GM21423 (cell line): ENCODE data around the gene KLHL7.

Experiments
- ATAC-seq: cut with Tn5 transposase; IDR thresholded peaks from one replicate; pipeline ENCODE4 v1.9.1; 2021; ENCODE audit warnings: mild to moderate bottlenecking, moderate library complexity; ENCODE audit not compliant: unreplicated experiment

Gene KLHL7, protein sequence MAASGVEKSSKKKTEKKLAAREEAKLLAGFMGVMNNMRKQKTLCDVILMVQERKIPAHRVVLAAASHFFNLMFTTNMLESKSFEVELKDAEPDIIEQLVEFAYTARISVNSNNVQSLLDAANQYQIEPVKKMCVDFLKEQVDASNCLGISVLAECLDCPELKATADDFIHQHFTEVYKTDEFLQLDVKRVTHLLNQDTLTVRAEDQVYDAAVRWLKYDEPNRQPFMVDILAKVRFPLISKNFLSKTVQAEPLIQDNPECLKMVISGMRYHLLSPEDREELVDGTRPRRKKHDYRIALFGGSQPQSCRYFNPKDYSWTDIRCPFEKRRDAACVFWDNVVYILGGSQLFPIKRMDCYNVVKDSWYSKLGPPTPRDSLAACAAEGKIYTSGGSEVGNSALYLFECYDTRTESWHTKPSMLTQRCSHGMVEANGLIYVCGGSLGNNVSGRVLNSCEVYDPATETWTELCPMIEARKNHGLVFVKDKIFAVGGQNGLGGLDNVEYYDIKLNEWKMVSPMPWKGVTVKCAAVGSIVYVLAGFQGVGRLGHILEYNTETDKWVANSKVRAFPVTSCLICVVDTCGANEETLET

DNA sequence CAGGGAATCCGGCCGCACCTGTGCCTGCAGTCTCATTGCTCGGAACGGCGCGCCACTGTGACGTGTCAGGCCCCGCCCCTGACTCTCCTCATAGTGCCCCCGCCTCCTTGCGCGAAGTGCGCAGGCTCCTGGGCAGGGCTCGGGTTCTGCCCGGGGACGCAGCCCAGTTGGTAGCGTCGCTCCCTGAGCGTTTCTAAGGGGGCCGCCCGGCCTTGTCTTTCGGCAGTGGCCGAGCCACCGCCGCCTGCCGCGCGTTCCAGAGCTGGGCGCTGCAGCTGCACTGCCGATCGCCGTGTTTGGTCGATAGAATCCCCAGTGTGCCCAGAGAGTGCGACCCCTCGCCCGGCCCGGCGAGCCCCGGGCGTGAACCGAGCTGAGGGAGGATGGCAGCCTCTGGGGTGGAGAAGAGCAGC, at the start of gene KLHL7:
Gene KLHL7, plus strand, starts transcription at position 142 of the 413 bp plus-strand sequence. Its CDS starts 242 bp downstream, at position 384.
- peak; percentile 96 for ATAC-seq

DNA sequence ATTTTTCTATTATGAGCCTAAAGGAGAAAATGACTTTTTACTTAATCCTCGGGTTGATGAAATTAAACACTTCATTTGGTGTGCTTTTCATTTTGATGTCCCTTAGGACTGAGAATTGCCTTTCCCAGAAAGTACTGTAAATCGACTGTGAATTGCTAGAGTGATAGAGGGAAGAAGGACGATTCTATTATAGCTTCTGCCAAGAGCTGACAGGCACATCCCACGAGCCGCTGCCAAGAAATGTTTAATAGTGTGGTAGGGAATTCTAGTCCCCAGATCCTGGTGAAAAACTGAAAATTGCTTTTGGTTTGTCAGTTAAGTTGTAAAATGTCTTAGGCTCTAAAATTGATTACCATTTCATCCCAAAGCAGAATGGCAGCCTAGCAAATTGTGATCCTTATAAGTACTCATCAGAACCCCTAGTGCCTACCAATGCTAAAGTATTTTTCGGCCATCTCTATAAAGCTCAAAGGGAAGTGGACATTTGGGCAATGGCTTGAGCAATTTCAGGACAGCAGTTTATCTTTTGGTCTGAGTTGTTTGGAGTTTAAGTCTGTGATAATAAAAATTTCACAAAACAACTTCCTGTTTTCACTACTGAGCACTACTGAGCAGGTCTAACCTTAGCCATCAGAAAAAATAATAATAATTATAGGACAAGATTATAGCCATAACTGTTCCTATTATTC, 47.0 kb upstream of the KLHL7 start:
- ATAC-seq, result no peak

DNA sequence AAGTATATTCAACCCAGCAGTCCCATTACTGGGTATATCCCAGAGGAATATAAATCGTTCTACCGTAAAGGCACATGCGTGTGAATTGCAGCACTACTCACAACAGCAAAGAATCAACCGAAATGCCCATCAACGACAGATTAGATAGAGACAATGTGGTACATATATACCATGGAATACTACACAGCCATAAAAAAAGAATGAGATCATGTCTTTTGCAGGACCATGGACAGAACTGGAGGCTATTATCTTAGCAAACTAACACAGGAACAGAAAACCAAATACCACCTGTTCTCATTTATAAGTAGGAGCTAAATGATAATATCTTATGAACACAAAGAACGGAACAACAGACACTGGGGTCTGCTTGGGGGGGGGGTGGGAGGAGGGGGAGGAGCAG, 44.3 kb upstream of the KLHL7 start:
- no peak for ATAC-seq

DNA sequence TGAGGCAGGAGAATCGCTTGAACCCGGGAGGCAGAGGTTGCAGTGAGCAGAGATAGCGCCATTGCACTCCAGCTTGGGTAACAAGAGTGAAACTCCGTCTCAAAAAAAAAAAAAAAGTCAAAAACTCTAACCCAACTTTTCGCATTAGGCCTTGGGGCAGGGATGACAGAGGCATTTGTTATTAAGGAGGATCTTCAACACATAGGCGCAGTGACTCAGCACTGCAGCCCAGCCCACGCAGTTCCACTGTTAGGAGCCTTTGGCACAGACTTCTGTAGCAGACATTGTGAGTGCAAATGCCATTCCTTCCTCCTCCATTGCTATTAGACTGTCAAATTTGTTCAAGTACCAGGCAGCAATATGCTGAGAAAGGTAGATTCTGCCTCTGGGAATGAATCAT, 43.1 kb upstream of the KLHL7 start:
- no peak for ATAC-seq

- no peak for ATAC-seq
Measured at GRCh38 chr7:23065974-23066373, 39.6 kb upstream of the KLHL7 start.

DNA sequence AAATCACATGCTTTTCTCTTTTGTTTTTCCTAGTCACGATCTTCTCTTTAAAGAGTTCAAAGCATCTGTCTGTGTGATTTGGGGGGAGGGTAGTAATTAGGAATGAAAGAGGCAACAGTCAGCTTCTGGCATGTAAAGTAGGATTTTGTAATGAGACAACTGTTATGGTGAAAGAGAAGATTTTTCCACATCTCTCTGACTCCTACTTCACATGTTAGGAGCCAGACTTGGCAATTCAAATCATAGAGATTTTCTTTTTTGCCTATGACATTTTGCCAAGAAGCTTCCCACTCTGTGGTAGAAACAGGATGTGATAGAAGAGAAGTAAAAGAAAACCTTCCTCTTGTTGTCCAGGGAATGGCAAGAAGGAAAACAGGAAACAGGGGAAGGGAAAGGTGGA, 38.3 kb upstream of the KLHL7 start:
- ATAC-seq, result no peak

- no peak for ATAC-seq
Measured at GRCh38 chr7:23072048-23072447, 33.5 kb upstream of the KLHL7 start.

- ATAC-seq, result no peak
Measured at GRCh38 chr7:23072922-23073321, 32.7 kb upstream of the KLHL7 start.

DNA sequence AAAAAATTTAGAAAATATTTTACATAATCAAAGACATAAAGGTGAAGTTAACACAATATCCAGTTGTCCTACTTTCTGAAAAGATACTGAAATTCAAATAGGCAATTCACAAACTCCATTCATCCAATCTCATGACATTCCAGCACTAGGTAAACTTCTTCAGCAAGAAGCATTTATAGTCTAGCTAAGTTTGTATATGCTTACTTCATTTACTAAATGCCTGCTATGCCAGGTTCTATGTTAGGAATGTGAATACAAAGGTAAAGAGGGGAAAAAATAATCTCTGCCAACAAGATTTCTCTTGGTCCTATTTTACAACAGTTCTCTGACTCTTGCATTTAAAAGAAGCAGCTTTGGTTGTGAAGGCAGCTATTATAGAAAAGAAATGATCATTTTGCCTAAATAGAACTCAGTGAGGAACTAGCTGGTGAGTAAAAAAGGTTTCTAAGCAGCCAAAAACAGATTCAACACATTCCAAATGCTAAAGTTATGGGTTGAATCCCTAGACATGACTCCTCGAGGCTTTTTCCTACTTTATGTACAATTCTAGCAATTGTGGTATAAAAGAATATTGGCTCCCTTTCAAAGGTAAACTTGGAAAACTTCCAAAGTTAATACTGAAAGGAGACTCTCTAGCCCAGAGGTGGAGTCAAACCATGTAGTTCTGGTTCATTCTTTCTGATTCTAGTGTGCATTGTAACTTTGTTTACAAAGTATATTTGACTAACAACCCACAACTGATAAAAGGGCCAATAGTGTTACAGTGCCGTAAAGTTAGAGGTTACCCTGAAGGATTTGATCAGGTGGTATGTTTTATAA, 30.9 kb upstream of the KLHL7 start:
- ATAC-seq, result no peak

GRCh38 chr7:23075571-23075970, 30.0 kb upstream of the KLHL7 start:
- no peak for ATAC-seq

GRCh38 chr7:23076772-23077171, 28.8 kb upstream of the KLHL7 start:
- ATAC-seq, result no peak

- no peak for ATAC-seq
Measured at GRCh38 chr7:23093111-23093510, 12.5 kb upstream of the KLHL7 start.

- ATAC-seq, result no peak
Measured at GRCh38 chr7:23093546-23093945, 12.0 kb upstream of the KLHL7 start.

GRCh38 chr7:23096518-23097290, 8.9 kb upstream of the KLHL7 start:
- ATAC-seq, result no peak

- ATAC-seq, result no peak
Measured at GRCh38 chr7:23098029-23098428, 7.6 kb upstream of the KLHL7 start.

DNA sequence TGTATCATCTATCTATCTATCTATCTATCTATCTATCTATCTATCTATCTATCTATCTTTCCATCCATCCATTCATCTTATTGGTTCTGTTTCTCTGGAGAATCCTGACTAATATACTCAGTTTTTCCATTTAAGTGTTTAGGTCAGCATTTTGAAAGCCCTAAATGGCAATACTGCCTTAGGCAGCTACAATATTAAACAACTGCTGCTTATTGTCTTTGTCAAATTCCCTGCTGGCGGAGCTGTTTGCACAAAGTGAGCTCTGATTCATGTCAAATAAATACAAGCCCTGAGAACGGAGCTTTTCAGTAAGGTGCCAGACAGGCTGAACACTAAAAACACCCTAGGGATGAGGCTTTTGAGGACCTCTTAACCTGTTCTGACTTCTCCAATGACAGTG, 7.1 kb upstream of the KLHL7 start:
- ATAC-seq, result no peak

GRCh38 chr7:23100697-23101096, 4.9 kb upstream of the KLHL7 start:
- ATAC-seq, result no peak

DNA sequence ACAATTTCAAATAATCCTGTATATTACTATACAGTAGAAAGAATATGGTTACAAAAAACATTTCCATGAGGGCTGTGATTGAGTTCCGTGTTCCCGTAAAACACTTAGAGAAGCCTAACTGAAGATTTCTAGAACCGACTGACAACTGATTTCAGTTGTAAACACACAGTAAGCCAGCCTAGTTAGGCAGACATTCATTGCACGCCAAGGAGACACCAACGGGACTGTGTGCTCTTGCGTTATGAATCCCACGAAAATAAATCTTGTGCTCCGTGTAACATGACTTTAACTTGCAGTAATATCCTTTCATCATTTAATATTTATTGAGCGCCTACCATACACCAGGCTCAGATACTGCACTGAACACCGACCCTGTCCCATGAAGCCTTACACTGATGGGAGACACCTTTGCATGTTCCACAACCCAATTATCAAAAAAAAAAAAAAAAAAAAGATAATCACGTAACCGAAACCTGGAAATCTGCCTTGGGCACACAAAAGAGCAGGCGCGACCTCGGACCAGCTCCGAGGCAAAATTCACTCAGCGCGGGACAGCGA, 420 bp upstream of the KLHL7 start:
- ATAC-seq, result peak; percentile 23

GRCh38 chr7:23106057-23106822, 655 bp downstream of the KLHL7 start:
- ATAC-seq, result peak; percentile 33
